Measurements from ENCODE around the gene FOXJ2.
"Not testable (repeated sequence)": the region's sequence is repeated elsewhere in the genome, so short reads cannot be mapped to it uniquely, and the experiment has no call there.

The FOXJ2 gene

GRCh38 chr12:8018666-8019581, 13.6 kb upstream of the FOXJ2 start:
- TF ChIP-seq CTCF (IDR thresholded peaks at IDR 0.05; ENCODE audit: low read length, missing control alignments) = no peak
- H3K4me3 ChIP-seq (replicated peaks; ENCODE audit: low read depth, low read length) = peak overlapping the region; percentile 34
- no peak for DNase-seq (ENCODE audit: low read depth)

GRCh38 chr12:8026291-8026900, 6.1 kb upstream of the FOXJ2 start:
- DNase-seq (ENCODE audit: low read depth) = peak; percentile 100
- H3K4me3 ChIP-seq (replicated peaks; ENCODE audit: low read depth, low read length) = peak overlapping the region; percentile 85
- TF ChIP-seq CTCF (IDR thresholded peaks at IDR 0.05; ENCODE audit: low read length, missing control alignments) = no peak

- no peak for DNase-seq (ENCODE audit: low read depth)
- no peak for TF ChIP-seq CTCF (IDR thresholded peaks at IDR 0.05; ENCODE audit: low read length, missing control alignments)
- H3K4me3 ChIP-seq (replicated peaks; ENCODE audit: low read depth, low read length) = no peak overlapping the region
Measured at GRCh38 chr12:8027856-8028255, 4.7 kb upstream of the FOXJ2 start.

GRCh38 chr12:8028267-8028666, 4.2 kb upstream of the FOXJ2 start:
- TF ChIP-seq CTCF (IDR thresholded peaks at IDR 0.05; ENCODE audit: low read length, missing control alignments) = no peak

GRCh38 chr12:8030189-8030588, 2.3 kb upstream of the FOXJ2 start:
- DNase-seq (ENCODE audit: low read depth) = no peak
- TF ChIP-seq CTCF (IDR thresholded peaks at IDR 0.05; ENCODE audit: low read length, missing control alignments) = no peak

More at GRCh38 chr12:8028267-8028666, 4.2 kb upstream of the FOXJ2 start:
- no peak for DNase-seq (ENCODE audit: low read depth)
- H3K4me3 ChIP-seq (replicated peaks; ENCODE audit: low read depth, low read length) = no peak overlapping the region

GRCh38 chr12:8031017-8031416, 1.5 kb upstream of the FOXJ2 start:
- not testable (repeated sequence) for H3K4me3 ChIP-seq (replicated peaks; ENCODE audit: low read depth, low read length)

More at GRCh38 chr12:8030189-8030588, 2.3 kb upstream of the FOXJ2 start:
- no peak overlapping the region for H3K4me3 ChIP-seq (replicated peaks; ENCODE audit: low read depth, low read length)

GRCh38 chr12:8031872-8032241, 659 bp upstream of the FOXJ2 start:
- peak overlapping the region; percentile 91 for H3K4me3 ChIP-seq (replicated peaks; ENCODE audit: low read depth, low read length)
- no peak for TF ChIP-seq CTCF (IDR thresholded peaks at IDR 0.05; ENCODE audit: low read length, missing control alignments)
- DNase-seq (ENCODE audit: low read depth) = peak; percentile 13

More at GRCh38 chr12:8031017-8031416, 1.5 kb upstream of the FOXJ2 start:
- not testable (repeated sequence) for DNase-seq (ENCODE audit: low read depth)

Data from fibroblast of pulmonary artery (primary cell).